ENCODE results near the gene MYMK.
"Not testable (repeated sequence)": the region's sequence is repeated elsewhere in the genome, so short reads cannot be mapped to it uniquely, and the experiment has no call there.

Gene MYMK

GRCh38 chr9:133564451-133565116, 39.8 kb upstream of the MYMK start:
- TF ChIP-seq SNAI2 (CRISPR knock-in tag; IDR thresholded peaks at IDR 0.05) (no peak), ZC3H10 (CRISPR knock-in tag; IDR thresholded peaks at IDR 0.05) (no peak), ZNF8 (CRISPR knock-in tag; IDR thresholded peaks at IDR 0.05) (no peak)

GRCh38 chr9:133563814-133564213, 39.1 kb upstream of the MYMK start:
- not testable (repeated sequence) for ATAC-seq

More at GRCh38 chr9:133564451-133565116, 39.8 kb upstream of the MYMK start:
- no peak for ATAC-seq

GRCh38 chr9:133563291-133563796, 38.6 kb upstream of the MYMK start:
- no peak for ATAC-seq
- TF ChIP-seq CSRNP3 (CRISPR knock-in tag; IDR thresholded peaks at IDR 0.05) (no peak), ZNF8 (CRISPR knock-in tag; IDR thresholded peaks at IDR 0.05) (no peak), SNAI2 (CRISPR knock-in tag; IDR thresholded peaks at IDR 0.05) (no peak), RARB (CRISPR knock-in tag; IDR thresholded peaks at IDR 0.05) (no peak), OSR1 (CRISPR knock-in tag; IDR thresholded peaks at IDR 0.05) (no peak), TSHZ2 (CRISPR knock-in tag; IDR thresholded peaks at IDR 0.05) (no peak), TOX (CRISPR knock-in tag; IDR thresholded peaks at IDR 0.05; ENCODE audit: borderline replicate concordance) (no peak)

GRCh38 chr9:133562611-133563290, 38.0 kb upstream of the MYMK start:
- ATAC-seq, result no peak
- TF ChIP-seq POU6F1 (CRISPR knock-in tag; IDR thresholded peaks at IDR 0.05; ENCODE audit: borderline replicate concordance, low read depth) (no peak), GLIS3 (CRISPR knock-in tag; IDR thresholded peaks at IDR 0.05) (no peak), ZC3H10 (CRISPR knock-in tag; IDR thresholded peaks at IDR 0.05) (no peak), SNAI2 (CRISPR knock-in tag; IDR thresholded peaks at IDR 0.05) (no peak), PPARA (CRISPR knock-in tag; IDR thresholded peaks at IDR 0.05; ENCODE audit: borderline replicate concordance) (no peak), ZNF8 (CRISPR knock-in tag; IDR thresholded peaks at IDR 0.05) (no peak), ZFP30 (CRISPR knock-in tag; IDR thresholded peaks at IDR 0.05) (no peak), CREB5 (CRISPR knock-in tag; IDR thresholded peaks at IDR 0.05; ENCODE audit: low read depth) (no peak), RARB (CRISPR knock-in tag; IDR thresholded peaks at IDR 0.05) (no peak), ARNTL (CRISPR knock-in tag; IDR thresholded peaks at IDR 0.05; ENCODE audit: borderline replicate concordance, low read depth) (no peak), OSR1 (CRISPR knock-in tag; IDR thresholded peaks at IDR 0.05) (no peak), ESRRG (CRISPR knock-in tag; IDR thresholded peaks at IDR 0.05) (no peak), TOX (CRISPR knock-in tag; IDR thresholded peaks at IDR 0.05; ENCODE audit: borderline replicate concordance) (no peak), BACH2 (CRISPR knock-in tag; IDR thresholded peaks at IDR 0.05; ENCODE audit: borderline replicate concordance) (no peak)

- no peak for TF ChIP-seq ESRRG (CRISPR knock-in tag; IDR thresholded peaks at IDR 0.05)
- no peak for TF ChIP-seq CREB5 (CRISPR knock-in tag; IDR thresholded peaks at IDR 0.05; ENCODE audit: low read depth)
- TF ChIP-seq TOX (CRISPR knock-in tag; IDR thresholded peaks at IDR 0.05; ENCODE audit: borderline replicate concordance), result no peak
- TF ChIP-seq ZNF8 (CRISPR knock-in tag; IDR thresholded peaks at IDR 0.05), result no peak
- TF ChIP-seq PPARA (CRISPR knock-in tag; IDR thresholded peaks at IDR 0.05; ENCODE audit: borderline replicate concordance), result no peak
- no peak for TF ChIP-seq ZFP3 (CRISPR knock-in tag; IDR thresholded peaks at IDR 0.05)
- ATAC-seq, result no peak
Observed at GRCh38 chr9:133561976-133562554, 37.3 kb upstream of the MYMK start.

All from SK-N-SH treated with all-trans-retinoic acid at 6 μM for 48 hours (cell line).